GM19397 (cell line): ENCODE measurements around the gene GPR61.

Experiments
- ATAC-seq: cut with Tn5 transposase; IDR thresholded peaks from one replicate; pipeline ENCODE4 v1.9.1; 2021; ENCODE audit warnings: mild to moderate bottlenecking, moderate library complexity; ENCODE audit not compliant: unreplicated experiment

Gene GPR61

GRCh38 chr1:109564194-109564878 is 24.7 kb downstream of the GPR61 start:
- no peak for ATAC-seq

GRCh38 chr1:109565241-109565640 is 25.6 kb downstream of the GPR61 start:
- no peak for ATAC-seq

DNA sequence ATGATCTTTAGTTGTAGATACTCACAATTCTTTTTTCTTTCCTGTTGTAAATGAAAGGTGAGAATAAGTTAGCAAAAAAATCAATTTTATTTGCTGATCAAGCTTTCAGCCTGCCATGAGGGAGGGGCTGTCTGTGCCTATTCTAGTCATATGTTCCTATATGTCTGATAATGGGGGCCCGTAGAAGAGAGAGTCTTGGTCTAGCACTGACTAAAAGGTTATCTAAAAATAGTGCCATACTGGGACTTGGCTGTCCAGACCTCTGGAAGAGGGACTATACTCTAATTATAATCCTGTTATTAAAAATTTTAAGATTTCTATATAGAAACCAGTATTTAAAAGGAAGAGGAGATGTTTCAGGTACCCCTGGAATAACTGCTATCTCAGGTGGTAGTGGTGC is 27.3 kb downstream of the GPR61 start:
- no peak for ATAC-seq

- ATAC-seq, result no peak
Observed at GRCh38 chr1:109567877-109568672, 28.4 kb downstream of the GPR61 start.

- ATAC-seq, result no peak
Observed at GRCh38 chr1:109569323-109569722, 29.7 kb downstream of the GPR61 start.

- ATAC-seq, result no peak
Observed at GRCh38 chr1:109570414-109570813, 30.7 kb downstream of the GPR61 start.

- ATAC-seq, result no peak
Observed at GRCh38 chr1:109573785-109574184, 34.1 kb downstream of the GPR61 start.

DNA sequence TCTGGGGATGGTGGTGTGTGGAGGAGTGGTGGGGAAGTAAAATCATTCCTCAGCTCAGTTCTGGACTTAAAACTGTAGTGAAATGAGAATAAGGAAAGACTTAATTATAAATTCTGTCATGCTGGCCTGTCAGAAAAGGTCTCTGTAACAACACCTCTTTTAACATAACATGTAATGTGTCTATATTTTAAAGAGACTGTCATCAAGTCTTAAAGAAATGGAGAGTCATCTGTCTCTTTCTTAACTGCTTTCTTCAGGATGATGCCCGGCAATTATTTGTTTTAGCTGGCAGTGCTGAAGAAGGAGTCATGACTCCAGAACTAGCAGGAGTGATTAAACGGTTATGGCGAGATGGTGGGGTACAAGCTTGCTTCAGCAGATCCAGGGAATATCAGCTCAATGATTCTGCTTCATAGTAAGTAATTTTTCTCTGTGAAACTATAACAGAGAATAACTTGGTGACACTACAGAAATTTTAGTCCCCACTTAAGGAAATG is 39.3 kb downstream of the GPR61 start:
- ATAC-seq, result no peak

- no peak for ATAC-seq
Observed at GRCh38 chr1:109579491-109579890, 39.8 kb downstream of the GPR61 start.

- ATAC-seq, result no peak
Observed at GRCh38 chr1:109582021-109582420, 42.3 kb downstream of the GPR61 start.

DNA sequence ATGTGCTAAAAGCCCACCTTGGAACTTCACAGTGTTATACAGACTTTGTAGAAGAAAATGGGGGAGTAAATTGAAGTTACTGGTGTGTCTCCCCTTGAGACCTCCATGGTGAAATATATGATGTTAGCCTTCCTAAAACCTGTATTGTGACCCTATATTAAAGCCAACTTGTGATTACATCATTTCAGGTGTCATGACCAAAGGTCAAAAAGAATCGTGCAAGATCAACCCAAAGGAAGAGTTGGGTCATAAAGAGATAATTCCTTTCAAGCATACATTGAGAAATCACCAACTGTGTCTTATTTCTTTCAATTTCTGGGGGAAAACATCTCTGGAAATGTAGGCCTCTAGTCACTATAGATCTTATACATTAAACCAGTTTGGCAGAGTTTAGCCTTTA is 45.1 kb downstream of the GPR61 start:
- no peak for ATAC-seq

DNA sequence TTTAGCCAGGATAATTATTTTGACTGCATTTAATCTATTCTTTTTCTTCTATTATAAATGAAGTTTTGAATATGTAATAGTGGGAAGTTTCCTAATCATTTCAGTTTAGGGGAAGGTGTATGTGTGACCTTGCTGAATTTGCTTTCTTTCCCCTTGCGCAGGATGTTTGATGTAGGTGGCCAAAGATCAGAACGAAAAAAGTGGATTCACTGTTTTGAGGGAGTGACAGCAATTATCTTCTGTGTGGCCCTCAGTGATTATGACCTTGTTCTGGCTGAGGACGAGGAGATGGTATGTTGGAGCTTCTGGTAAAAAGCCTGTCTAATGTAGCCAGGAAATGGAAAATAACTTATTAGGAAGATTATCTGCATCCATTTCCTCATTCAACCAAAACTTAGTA is 46.4 kb downstream of the GPR61 start:
- no peak for ATAC-seq

GRCh38 chr1:109589177-109589576 is 49.5 kb downstream of the GPR61 start:
- ATAC-seq, result no peak

- no peak for ATAC-seq
Observed at GRCh38 chr1:109589679-109590078, 50.0 kb downstream of the GPR61 start.

DNA sequence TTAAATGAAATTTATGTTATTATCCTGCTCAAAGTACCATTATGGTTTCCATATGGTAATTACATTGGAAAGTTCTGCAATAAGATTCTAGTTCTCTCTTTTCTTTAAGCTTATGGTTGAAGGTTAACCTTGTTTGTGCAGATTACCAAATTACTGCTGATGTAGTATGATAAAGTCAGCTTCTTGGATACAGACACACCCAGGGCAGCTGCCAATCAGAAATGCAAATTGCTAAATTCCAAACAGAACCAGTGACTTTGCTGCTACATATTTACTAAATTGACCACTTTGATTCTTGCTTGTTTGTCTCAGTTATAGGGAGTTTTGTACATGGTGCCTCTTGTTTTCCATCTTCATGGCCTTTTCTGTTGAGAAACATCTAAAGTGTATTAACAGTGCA is 53.2 kb downstream of the GPR61 start:
- ATAC-seq, result no peak

GRCh38 chr1:109595531-109595930 is 55.9 kb downstream of the GPR61 start:
- ATAC-seq, result no peak
